Eye (tissue), 1 donor: Measurements from ENCODE around the gene ADGRL1.
"Not testable (repeated sequence)": the region's sequence is repeated elsewhere in the genome, so short reads cannot be mapped to it uniquely, and the experiment has no call there.

Experiments used
- DNase-seq: peaks from one replicate; pipeline ENCODE4 v3.0.0-alpha.2; 2015

Gene ADGRL1

GRCh38 chr19:14217886-14218285 is 11.9 kb upstream of the ADGRL1 start:
- not testable (repeated sequence) for DNase-seq

- DNase-seq = no peak
Observed at GRCh38 chr19:14214580-14214979, 8.6 kb upstream of the ADGRL1 start.

DNA sequence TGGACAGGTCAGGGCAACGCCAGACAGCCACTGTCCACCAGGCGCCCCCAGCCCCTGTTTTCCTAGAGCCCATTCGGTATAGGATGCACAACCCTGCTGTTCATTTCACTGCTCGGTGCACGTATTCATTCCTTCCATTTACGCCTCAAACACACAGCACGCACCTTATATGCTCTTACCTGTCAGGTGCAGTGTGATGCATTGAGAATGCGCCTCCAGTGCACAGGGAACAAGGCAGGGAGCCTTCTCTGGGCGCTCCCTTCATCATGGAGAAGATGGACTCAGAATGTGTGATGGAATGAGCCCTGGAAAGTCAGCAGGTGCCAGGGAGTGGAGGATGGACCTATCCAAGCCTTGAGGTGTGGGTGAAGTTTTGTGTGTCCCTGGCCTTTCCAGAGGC is 4.2 kb upstream of the ADGRL1 start:
- not testable (repeated sequence) for DNase-seq

GRCh38 chr19:14209401-14209800 is 3.4 kb upstream of the ADGRL1 start:
- DNase-seq = peak; percentile 79

- not testable (repeated sequence) for DNase-seq
Observed at GRCh38 chr19:14208496-14208895, 2.5 kb upstream of the ADGRL1 start.

DNA sequence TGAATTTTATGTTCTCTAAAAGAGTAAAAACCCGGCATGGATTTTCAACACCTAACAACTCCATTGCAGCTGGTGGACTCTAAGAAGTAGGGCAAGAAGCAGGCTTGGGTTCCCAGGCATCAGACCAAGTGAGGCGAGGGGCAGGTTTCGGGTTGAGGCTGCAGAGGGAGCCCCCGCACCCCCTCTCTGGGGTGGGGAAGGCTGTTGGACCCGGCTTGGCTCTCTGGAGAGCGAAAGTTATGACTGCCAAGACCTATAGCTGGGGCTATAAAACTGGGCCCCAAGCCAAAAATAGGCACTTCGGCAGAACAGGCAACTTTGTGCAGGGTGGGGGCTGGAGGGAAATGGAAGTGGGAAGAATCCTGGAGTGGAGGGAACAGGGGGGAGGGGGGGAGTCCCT is 1.8 kb upstream of the ADGRL1 start:
- DNase-seq = not testable (repeated sequence)

DNA sequence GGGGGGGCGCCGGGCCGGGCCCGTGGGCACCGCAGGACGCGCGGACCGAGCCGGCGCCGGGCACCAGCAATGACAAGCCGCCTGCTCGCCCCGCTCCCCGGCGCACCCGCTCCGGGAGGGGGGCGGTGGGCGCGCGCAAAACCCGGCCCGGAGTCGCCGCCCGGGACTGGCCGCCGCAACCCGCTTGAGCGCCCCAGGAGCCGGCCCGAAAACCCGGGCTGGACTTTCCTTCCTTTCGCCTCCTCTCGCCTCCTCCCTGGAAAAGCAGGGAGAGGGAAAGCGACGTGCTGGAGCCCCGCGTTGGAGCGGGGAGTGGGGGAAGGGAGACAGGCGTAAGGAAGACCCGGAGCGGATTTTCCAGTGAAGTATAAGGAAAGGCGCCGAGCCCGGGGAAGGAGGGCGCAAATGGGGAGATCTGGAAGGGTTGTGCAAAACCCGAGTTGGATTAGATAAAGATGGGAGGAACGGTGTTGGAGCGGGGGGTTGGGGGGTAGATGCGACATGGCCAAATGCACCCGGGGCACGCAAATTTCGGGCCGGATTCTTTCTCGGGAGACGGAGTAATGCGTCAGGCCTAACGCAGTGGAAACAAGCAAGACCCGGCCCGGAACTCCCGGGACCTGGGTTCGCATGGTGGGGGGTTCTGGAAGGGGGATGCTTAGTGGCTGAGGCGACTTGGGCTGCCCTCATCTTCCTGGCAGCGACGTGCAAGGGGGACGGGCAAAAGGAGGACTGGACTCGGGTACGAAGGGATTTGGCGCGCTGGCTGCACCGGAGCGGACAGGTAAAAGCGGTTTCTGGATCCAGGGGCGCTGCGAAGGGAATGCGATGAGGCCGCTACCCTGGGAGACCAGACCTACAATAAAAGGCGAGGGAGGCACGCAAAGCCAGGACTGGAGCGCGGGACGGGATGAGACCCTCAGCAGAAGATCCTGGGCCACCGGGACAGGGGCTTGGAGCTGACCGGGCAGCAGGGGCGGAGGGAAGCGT is 1.1 kb upstream of the ADGRL1 start:
- peak; percentile 99 for DNase-seq

DNA sequence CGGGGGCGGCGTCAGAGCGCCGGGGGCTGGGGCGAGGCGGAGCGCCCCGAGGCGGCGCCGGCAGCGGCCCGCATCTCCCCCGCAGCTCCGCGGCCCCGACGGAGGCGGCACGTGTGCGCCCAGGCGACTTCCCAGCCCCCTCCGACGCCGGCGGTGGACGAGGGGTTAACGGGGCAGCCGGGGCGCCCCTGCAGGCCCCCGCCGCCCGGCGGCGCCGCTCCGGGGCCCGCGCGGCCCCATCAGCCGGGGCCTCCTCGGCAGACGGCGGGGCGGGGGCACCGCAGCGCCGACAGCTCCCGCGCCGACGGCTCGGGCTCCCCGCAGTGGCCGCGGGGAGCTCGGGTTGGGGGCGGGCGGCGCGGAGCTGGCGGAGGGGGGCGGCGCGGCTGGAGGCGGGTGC is 339 bp upstream of the ADGRL1 start:
- DNase-seq = peak; percentile 53

DNA sequence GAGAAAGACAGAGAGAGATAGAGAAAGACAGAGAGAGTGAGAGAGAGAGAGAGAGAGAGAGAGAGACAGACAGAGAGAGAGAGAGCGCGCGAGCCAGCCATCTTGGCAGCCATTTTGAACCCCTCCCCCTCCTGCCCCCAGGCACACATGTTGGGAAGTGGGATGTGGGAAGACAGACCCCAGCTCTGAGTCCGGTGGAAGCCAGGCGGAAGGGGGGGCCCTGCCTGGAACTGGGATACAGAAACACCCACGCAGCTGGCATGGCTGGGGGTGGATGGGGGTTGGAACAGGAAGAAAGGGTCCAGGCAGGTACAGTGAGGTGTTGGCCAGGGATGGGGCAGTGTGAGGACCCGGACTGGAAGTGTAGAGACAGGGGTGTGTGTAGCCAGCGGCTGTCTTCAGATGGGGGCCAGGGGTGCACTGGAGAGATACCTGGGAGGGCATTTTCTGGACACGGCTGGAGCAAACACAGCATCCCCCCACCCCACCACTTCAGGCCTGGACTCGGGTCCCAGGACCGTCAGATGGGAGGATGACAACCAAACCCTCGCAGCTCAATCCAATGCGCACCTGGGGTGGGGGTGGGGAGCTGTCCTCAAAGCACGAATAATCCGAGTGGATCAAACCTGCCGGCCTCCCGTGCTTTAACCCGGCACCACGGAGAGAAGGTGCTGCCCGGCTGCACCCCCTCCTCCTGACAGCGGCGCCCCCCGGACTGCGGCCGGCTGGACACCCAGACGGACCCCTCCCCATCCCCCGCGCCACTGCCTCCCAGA is 1.1 kb downstream of the ADGRL1 start:
- peak; percentile 63 for DNase-seq

- not testable (repeated sequence) for DNase-seq
Observed at GRCh38 chr19:14204219-14204618, 1.8 kb downstream of the ADGRL1 start.

DNA sequence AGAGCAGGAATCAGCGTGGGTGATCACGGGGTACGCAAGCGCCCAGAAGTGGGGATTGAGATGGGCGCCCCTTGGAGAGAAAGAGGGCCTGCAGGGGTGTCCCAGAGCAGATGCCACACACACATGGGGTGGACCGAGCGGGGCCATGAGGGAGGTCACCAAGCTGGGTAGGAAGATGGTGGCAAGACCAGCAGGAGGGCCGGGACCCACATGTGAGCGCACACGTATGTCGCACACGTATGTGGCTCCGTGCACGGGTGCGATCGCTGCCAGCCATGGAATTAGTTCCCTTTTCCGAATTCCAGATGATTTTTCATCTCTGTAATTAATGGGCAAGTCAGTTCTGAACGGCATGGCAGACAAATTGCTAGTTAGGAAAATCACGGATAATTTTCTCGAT is 2.2 kb downstream of the ADGRL1 start:
- not testable (repeated sequence) for DNase-seq

GRCh38 chr19:14203177-14203576 is 2.8 kb downstream of the ADGRL1 start:
- no peak for DNase-seq

DNA sequence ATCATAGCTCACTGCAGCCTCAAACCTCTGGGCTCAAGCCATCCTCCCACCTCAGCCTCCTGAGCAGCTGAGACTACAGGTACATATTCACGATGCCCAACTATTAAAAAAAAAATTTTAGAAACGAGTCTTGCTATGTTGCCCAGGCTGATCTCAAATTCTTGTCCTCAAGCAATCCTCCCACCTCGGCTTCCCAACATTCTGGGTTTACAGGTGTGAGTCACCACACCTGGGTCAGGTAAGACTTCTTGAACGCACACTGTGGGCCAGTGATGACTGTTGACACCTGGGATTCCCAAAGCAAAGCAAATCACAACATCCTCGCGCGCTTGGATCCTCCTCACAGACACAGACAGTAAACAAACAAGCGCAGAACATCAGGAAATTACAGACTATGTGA is 4.5 kb downstream of the ADGRL1 start:
- DNase-seq = not testable (repeated sequence)

DNA sequence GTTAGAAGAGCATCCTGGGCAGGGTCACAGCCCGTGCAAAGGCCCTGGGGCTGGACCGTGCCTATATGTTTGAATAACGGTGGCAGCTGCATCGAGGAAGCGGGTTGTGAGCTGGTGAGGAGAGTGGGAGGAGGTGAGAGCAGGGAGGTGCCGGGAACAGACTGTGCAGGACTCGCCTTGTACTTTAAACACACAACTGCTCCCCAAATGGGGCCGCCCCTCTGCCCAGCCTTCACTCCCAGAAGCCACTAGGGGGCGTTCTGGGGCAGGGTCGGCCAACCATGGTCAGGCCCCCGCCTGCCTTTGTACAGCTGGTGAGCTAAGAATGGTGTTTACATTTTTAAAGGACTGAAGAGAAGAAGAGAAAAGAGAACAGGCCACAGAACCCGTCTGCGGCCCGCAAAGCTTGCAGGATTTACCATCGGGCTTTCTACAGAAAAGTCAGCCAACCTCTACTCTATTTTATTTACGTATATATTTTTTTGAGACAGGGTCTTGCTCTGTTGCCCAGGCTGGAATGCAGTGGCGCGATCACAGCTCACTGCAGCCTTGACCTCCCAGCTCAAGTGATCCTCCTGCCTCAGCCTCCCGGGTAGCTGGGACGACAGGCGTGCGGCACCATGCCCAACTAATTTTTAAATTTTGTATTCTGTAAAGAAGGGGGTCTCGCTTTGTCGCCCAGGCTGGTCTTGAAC is 5.7 kb downstream of the ADGRL1 start:
- DNase-seq = peak; percentile 39

DNA sequence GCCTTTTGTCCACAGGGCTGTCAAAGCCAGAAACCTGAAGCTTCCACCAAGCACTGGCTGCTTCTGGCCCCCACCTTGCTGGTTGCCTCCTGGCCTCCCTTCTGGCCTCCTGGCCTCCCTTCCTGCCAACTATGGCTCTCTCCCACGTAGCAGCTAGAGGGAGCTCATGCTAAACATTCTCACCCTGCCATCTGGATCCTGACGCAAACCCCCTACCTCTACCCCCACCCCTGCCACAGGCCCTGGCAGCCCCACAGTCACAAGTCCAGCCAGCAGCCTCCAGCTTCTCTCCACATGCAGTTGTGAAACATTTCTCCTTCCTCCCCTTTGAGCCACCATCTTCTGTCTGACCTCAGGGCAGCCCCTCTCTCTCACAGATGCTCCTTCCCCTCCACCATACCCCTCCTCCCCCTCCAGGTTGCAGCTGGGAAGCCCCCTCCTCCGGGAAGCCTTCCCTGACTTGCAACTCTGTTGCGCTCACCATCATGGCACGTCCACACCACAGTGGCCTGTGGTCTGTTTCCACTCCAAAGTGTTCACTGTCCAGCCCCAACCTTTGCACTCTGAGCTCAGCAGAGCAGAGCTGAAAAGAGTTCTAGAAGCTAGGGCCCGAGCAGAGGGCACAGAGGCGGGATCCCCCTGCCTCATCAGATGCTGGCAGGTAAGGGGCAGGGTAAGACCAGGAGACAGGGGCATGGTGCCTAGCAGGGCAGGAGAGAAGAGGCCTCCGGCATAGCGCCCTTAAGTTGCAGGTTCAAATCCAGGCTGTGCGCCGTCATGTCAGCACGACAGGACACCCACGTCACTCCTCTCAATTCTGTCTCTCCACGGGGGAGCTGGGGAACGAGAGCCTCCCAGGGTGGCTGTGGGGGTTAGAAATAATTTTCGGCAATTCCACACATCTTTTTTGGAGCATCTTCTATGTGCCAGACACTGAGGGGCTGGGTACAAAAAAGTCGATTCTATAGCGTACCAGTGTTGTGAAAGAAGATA is 7.3 kb downstream of the ADGRL1 start:
- no peak for DNase-seq

- DNase-seq = no peak
Observed at GRCh38 chr19:14197882-14198281, 8.1 kb downstream of the ADGRL1 start.

DNA sequence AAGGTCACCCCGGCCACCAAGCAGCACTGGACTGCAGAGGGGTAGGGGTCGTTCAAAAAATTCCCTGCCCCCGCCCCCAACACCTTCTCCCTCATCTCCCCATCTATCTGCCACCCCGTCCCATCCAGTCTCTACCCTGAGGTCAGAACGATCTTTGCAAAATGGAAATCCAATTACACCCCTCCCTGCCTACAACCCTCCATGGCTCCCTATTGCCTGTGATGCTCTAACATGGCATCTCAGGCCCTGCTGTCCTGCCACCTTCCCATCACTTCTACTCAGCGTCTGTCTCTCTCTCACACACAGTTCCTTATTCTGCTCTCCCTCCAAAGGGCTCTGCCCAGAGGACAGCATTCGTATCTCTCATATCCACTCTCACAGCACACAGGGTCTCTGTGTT is 8.7 kb downstream of the ADGRL1 start:
- DNase-seq = not testable (repeated sequence)

GRCh38 chr19:14196105-14196504 is 9.9 kb downstream of the ADGRL1 start:
- DNase-seq = peak; percentile 78

DNA sequence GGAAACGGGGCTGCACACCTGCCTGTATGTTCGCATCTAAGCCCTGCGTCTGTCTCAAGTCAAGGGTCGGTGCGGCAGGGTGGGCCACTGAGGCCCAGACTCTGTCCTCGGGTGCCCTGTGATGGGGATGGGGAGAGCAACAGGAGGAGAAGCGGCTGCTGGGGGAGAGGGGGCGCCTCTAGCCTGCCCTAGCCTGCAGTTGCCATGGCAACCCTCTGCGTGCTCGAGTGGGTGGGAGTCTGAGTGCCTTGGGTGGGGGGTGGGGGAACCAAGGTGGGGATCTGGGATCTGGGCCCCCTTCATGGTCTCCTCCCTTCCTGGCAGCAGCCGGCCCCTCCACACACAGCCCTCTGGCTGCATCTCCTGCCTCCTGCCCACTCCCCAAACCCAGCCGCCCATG is 10.8 kb downstream of the ADGRL1 start:
- DNase-seq = not testable (repeated sequence)

DNA sequence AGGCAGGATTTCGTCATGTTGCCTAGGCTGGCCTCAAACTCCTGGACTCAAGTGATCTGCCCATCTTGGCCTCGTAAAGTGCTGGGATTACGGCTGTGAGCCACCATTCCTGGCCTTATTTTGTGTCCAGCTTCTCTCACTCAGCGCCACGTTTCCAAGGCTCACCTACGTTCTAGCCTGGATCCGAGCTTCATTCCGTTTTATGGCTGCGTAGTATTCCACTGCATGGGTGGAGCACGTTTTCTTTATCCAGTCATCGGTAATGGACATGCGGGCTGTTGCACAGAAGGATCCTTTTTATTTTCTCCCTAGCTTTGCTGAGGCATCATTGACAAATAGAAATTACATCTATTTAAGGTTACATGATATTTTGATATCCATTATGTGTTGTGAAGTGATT is 16.6 kb downstream of the ADGRL1 start:
- DNase-seq = no peak

DNA sequence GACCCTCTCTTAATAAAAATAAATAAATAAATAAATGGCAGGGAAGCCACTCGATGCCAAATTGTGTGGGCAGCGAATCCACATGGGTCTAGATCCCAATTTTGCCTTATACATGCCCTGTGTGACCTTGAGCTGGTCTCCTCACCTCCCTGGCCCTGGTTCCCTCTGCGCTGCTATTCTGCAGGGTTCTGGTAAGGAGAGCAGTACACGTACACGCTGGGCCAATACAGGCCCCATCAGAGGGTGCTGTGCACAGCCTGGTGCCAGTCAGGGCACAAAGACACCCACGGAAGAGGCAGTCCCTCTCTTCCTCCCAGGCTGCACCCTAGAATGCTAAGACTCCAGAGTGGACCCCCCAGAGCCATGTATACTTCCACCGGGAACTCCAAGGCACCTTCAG is 17.9 kb downstream of the ADGRL1 start:
- DNase-seq = not testable (repeated sequence)

- no peak for DNase-seq
Observed at GRCh38 chr19:14187561-14187960, 18.4 kb downstream of the ADGRL1 start.
